Colon (tissue), 2 donors: ENCODE measurements around the gene C1D.

Source experiments
- FAIRE-seq: peaks from 2 replicates; lab custom pipeline; 2012; peaks lifted over from hg19 to GRCh38; lab: Jason Lieb, UNC
- donor health status: control.
- donor health status: control.

Gene C1D

DNA sequence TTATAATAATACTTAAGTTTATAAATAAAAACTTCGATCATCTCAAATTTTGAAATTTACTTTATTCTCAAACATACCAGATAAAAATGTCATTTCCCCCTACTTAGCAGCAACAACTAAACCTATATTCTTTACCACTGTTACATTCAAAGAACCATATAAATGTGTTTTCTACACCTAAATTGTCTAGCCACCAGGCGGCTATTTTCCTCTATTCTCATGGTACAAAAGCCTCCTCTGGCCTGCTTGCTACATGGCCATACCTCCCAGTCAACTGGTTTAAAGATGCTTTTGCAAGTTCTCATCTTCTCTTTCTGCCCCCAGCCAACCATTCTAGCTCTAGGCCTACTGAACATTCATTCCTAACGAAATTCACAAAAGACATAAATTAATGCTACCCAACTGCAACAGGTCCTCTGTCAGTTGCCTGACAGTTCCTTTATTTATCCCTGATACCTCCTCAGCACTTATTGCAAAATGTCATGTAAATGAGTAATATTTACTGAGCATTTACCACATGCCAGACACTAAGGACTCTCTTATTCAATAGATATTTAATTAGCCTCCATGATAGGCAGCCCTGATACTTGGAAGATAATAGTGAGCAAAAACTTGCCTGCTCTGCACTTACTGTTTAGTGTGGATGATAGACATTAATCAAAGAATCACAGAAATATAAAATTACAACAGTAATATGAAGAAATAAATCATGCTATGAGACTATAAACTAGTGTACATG is 5.0 kb downstream of the C1D start:
- no peak for FAIRE-seq

DNA sequence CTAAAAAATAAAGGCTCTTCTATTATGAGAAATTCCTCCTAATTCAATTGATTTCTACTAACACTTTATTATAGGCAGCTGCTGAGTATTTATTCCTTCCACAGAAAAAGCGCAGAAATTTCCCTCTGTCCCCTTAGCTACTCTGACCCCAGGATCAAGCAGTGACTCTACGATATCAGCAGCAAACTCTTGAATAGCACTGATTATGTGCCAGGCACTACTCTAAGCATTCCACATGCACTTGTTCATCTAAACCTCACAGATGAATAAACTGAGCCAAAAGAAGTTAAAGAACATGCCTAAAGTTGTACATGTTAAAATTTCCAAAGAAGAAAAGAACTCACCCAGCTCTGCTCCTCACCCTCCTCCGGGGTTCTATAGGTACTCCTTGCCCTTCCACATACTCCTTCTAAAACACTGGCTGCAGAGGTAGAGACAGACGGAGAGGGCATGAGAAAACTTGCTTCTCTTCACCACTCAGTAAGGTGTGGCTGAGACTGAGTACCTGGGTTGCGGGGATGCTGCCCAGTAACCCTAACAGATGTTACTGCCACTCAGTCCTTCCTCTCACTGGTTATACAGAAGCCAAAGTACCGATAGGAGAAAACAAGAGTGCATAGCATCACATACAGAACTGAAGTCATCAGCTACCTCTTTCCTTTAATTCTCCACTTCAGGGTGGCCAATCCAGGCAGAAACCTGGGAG is 9.9 kb downstream of the C1D start:
- no peak for FAIRE-seq

DNA sequence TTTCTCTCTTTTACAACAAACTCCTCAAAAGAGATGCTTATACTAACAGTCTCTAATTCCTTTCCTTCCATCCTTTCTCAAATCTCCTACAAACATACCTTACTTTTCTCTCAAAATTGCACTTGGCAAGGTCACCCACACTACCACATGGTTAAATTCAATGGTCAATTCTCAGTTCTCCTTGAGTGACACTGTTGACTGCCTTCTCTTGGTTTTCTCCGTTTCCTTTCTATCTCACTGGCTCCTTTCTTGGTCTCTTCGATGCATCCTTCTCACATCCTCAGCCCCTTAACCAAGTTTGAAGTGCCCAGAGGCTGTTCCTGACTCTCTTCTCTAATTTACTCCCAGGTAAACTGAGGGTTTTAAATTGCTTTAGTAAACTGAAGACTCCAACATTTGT is 12.5 kb downstream of the C1D start:
- no peak for FAIRE-seq

DNA sequence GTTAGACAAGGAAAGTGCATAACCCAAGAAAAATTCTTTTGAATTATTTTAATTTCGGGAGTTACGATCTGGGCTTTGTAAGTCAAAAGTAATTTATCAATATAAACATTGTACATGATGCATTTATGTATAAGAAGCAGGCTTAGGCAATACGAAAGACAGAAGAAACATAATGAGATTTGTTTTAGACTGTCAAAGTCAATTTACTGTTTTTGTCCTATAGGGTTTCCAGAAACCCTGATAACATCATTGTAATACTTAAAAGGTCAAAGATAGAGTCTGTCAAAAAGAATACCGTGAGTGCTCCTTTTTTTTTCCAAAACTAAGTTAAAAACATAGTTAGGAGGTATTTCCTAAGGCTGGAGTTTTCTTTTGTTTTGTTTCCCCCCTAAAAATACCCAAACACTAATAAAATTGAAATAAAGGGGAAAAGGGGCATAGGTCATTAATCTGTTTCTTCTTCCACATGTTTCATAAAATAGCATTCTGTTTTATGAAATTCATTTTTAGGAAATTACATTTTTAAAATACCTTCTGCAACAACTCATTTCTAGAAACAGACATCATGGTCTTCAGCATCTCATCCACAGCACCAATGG is 16.1 kb downstream of the C1D start:
- FAIRE-seq, result no peak

DNA sequence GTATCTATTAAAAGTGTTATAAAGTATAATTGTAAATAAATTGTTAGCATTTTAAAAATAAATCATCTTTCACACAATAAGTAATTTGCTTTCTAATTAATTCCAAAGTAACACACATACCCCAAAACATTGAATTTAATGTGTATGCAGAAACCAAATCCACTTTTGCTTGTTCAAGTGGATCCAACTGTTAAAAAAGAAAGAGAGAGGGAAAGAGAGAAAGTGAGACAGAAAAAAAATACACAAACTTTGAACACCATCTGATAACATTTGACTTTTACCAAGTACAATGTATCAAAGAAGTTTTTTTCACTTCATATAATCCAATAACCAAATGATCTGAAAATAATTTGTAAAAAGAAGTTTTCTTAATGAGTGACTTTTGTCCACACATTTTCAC is 16.6 kb downstream of the C1D start:
- FAIRE-seq, result peak; percentile 5

DNA sequence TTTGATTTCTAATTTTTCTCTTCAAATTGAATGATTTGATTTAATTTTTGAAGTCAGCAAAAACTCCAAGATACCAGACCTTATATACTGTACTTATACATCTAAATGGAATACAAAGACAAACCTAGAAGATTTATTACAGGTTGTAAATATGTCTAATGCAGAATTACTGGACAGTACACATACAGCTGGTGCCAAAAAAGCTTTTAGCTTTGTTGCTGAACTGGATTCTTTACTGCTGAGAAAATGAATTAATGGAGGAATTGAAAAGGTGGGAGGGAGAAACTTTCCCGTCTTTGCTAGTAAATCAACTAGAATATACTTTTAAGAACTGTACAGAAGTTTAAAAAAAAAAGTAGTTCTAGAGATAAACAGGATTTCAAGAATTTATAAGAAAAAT is 17.5 kb downstream of the C1D start:
- FAIRE-seq, result no peak

DNA sequence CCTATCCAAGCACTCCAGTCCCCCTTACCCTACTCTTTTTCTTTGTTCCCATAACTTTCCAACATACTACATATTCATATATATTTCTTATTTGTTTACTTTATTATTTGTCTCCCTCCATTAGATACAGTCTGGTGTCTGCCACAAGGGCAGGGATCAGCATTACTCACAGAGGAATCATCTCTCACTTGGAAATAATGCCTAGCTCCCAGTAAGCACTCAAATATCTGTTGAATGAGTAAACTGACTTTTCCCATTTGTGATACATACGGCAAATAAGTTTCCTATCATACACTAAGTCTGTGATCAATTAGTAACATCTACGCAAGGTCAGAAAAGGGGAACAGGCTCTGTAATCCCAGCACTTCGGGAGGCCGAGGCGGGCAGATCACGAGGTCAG is 18.7 kb downstream of the C1D start:
- no peak for FAIRE-seq

DNA sequence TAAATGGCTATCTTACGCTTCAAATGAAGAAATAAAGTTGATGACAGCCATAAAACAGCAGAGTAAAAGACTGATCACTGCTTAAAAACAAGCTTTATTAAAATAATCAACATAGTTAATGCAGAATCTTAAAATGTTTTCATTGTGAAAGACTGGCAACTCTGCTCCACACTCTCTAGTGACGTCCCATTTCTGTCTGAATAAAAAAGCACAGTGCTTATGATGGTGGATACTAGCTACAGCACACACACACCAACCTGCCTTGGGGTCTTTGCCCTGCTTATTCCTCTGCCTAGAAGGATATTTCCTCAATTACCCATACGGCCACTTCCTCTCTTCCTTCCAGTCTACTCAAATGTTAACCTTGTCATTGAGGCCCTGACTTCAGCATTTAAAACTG is 19.1 kb downstream of the C1D start:
- no peak for FAIRE-seq

DNA sequence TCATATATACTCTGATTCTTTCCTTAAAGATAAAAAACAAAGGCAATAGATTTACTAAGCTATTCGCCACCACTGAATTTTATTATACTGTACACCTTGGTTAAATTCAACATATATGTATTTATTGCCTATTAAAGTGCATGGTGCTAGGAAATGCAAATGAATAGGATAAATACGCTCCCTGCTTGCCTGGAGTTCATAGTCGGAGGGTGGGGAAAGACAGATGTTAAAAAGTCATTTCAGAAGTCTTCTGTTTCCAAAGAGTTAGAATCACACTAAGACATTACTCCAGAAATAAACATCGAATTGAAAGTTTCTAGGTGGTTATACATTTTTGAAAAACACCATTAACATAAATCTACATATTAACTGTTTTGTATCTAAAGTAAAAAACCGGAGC is 19.8 kb downstream of the C1D start:
- FAIRE-seq, result no peak

DNA sequence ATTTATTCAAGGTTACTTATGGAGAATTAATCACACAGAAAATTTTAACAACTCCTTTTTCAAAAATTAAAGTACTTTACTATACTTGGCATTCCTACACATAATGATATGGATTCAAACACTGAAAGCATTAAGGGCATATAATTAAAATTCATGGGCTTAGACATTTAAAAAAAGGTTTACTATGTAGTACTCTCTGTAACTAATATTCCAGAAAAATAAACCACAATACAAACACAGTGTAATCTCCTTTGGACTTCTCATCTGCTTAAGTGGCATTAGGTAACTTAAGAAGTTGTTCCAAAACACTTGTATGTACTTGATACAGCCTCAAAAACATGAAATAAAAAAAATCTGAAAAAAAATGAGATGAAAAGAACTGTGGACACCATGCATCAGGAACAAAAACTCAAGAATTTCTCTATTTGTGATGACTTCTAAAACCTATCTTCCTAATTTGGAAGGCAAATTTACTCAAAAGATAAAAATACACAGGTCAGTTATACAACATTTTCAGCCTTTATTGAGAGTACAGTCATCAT is 21.0 kb downstream of the C1D start:
- no peak for FAIRE-seq

DNA sequence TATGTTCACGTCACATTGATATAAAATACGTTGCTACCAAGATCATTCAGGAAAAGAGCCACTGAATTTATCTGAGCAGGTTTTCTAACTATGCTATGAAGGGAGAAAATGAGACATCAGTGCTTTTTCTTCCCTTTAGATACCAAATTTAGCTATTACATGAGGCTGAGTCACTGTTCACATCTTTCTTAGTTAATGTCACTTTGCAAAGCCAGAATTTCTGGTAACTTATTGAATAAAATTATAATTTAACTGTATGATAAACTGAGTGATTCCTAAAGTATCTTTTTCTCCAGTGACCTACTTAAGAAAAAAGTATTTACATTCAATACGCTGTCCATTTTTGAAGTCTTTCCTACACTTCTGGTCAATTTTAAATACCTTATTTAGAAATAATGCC is 22.7 kb downstream of the C1D start:
- FAIRE-seq, result no peak

DNA sequence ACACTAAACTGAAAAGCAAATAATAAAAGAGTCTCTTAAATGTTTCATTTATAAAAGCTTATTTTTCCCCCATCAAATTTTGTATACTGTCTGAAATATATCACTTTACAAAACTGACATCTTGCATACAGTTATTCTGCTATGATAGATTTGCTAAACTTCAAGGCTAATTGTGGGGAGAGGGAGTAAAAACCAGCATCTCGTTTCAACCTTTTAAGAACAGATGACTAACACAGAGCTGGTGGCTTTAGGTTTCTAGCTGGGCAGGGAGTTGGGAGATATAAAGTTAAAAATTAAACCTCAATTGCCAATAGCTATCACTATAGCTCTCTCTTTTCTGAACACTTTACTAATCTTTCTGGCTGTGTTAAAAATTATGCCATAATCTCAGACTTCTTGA is 23.5 kb downstream of the C1D start:
- no peak for FAIRE-seq

DNA sequence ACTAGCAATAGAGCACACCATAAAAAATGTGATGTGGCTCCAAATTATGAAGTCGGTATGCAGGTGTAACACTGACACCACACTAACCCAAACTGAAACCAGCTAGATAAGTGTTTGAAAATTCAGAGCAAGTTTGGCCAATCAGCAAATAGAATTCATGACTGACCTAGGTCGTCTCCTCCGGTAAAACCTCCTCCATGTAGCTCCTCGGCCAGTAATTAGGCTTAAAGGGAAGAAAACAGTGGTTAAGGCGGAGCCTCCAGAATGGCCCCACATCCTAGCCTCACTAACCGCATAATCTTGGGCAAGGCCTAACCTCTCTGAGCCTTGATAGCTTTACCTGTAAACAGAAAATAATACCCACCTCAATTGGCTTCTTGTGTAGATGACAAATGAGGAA is 30.1 kb downstream of the C1D start:
- no peak for FAIRE-seq

DNA sequence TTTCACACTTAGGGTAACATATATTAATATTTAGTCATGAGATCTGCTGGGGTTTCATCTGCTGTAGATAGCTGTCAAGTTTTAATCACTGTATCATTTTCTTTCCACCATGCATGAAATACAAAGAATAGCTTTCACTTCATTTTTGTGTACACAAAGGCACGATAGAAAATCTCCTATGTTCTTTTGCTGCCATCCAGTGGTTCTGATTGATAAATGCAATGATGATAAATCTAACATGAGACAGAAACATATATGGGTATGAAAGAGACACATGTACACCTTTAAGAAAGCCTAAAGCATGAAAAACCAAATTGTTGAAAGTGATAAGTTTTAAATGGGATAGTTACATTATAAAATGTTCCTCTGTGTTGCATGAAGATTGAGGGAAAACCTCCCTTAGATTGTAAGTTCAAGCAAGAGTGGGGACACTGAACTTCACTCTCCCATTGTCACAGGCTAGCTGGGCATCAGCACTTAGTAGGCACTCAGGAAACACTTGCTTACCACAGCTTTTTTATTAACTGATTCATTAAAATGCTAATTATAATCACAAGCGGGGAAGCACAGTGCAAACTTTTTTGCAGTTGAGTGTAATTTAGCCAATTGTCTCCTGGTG is 31.2 kb downstream of the C1D start:
- no peak for FAIRE-seq

DNA sequence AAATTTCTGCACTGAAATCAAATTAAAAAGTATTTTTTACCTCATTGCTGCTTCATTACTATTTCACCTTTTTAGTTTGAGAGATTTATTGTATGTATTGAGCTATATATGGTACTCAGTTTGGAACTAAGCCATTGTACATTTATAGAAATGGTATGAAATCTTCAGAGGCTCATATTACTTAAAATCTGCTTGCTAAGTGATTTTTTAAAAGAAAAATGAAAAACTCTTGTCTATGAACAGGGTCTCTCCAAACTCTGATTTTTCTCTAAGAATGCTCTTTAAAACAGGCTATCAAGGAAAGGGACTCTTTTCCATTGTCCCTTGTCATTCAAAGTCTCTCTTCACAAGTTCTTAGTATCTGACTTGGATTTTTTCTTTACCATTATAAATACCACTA is 31.8 kb downstream of the C1D start:
- FAIRE-seq, result no peak

DNA sequence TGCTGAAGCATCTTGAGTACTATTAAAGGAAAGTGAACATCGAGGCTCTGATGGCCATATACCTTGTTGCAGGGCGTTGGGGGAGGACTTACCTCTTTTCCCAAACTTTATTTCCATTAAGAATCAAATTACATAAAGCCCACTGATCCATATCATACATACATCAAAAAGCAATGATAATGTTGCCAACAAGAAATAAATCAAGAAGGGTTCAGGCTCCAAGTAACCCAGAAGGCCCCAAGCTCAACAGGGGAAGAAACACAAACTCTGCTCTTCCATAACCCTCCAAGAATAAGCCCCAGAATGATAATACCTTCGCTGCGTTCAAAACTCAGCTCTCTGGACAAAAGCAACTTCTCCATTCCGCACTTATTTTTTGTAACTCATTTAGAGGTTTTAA is 32.3 kb downstream of the C1D start:
- FAIRE-seq, result no peak

DNA sequence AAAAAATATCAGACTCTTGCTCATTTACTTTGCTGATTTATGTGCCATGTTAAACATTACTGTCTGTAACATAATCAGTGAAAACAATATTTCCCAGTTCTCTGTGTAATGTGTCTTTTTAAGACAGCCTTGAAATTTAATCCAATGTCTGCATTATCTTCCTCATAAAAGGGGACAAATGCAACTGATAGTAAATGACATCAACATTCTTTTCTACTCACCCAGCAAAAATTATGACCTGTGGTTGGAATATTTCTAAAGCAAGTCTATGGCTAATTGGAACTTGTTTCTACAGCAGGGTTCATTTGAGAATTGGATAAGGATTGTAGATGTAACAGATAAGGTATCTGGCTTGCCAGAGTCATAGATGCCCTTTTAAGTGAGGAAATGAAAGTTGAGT is 34.8 kb downstream of the C1D start:
- no peak for FAIRE-seq

DNA sequence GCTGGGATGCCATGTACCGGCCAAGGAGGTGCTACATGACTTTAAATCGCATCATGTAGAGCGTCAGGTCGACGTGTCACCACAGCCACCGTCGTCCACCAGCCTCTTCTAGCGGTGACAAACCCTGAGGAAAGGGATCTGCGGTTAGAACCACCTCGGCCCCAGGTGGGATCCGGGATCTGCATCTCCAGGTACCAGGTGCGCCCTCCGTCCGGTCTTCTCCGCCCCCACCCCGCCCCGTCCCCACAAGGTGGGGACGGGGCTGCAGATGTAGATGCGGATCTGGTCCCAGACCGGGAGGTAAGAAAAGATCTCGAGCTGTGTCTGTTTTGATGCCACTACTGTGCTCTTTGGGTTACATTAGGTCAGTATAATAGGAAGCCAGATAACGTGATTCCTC is 38.4 kb downstream of the C1D start:
- FAIRE-seq, result no peak

DNA sequence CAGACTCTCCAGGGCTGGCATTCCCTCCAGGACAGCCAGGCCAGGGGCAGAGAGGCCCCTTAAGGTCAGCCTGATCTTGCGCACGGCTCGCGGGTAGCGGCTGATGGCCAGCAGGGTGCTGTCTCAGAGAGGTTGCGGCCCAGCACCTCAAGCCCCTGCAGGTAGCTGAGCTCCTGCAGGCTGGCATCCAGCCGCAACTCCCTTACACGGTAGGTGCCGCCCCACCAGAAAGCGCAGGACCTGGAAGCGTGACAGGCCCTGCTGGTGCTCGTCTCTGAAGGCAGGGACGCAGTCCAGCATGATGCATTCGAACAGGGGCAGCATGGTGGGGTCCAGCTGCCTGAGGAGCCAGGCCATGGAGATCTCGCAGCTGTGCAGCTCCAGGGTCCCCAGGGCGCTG is 38.9 kb downstream of the C1D start:
- no peak for FAIRE-seq

DNA sequence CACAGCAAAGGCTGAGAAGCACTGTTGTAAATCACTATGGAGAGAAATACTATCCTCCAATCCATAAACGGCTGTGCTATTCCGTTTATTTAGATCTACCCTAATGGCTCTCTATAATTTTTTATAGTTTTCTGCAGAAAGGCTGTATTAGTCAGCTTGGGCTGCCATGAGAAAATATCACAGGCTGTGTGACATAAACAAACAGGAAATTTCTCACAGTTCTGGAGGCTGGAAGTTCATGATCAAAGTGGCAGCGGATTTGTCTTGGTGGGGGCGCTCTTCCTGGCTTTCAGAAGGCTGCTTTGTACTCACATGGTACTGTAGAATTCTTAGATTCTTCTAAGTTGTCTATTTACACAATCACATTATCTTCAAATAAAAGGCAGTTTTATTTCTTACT is 44.1 kb downstream of the C1D start:
- no peak for FAIRE-seq

DNA sequence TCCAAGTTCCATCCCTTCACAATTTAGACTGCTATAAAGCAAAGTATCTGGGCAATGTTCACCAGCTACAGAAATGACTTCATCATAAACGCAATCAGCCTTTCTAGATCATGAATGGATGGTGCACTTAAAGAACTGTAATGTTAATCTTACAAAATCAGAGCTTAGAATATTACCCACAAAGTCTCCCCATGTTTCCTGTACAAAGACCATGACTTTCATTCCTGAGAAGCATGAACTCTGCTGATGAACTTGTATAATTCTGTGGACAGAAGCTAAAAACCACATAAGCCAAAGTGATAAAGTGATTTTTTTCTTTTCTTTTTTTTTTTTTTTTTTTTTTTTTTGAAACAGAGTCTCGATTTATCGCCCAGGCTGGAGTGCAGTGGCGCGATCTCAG is 53.3 kb downstream of the C1D start:
- no peak for FAIRE-seq

DNA sequence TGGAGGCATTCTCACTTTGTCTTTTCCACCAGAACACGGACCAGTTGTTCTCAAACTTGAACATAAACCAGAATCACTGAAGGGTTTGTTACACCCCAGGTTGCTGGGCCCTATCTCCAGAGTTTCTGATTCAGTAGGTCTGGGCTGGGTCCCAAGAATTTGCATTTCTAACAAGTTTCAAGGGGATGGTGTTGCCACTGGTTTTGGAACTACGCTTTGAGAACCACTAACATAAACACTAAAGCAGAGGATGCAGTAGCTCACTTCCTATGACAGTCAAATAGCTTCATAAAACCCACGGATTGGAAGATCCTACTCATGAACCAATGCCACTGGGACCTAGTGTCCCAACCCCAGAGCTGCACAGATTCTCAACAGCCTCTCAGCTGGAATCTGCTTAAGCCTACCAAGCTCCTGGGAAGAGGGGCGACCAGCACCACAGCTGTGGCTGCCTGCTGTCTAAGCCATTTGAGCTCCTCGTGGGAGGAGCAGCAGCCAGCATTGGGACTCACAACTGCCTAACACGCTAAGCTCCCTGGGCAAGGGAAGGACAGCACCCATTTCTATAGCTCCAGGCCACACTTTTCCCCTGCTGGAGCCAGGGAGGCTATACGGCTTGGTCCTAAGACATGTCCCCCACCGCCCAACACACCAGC is 62.5 kb downstream of the C1D start:
- no peak for FAIRE-seq

DNA sequence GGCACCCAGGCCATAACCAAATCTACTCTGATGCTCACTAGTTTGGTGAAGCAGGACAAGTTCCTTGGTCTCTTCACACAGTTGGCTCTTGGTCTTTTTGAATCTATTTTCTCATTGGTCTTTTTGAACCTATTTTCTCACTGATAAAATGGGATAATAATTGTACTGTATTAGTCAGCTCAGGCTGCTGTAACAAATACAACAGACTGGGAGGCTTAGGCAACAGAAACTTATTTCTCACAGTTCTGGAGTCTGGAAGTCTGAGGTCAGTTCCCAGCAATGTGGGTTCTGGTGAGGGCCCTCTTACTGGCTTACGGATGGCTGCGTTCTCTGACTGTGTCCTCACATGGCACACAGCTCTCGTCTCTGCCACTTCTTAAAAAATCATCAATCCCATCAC is 63.5 kb downstream of the C1D start:
- no peak for FAIRE-seq
